Measurements from ENCODE around the gene FAM227B.

- TF ChIP-seq, protein P1, sequence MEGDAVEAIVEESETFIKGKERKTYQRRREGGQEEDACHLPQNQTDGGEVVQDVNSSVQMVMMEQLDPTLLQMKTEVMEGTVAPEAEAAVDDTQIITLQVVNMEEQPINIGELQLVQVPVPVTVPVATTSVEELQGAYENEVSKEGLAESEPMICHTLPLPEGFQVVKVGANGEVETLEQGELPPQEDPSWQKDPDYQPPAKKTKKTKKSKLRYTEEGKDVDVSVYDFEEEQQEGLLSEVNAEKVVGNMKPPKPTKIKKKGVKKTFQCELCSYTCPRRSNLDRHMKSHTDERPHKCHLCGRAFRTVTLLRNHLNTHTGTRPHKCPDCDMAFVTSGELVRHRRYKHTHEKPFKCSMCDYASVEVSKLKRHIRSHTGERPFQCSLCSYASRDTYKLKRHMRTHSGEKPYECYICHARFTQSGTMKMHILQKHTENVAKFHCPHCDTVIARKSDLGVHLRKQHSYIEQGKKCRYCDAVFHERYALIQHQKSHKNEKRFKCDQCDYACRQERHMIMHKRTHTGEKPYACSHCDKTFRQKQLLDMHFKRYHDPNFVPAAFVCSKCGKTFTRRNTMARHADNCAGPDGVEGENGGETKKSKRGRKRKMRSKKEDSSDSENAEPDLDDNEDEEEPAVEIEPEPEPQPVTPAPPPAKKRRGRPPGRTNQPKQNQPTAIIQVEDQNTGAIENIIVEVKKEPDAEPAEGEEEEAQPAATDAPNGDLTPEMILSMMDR (conservative IDR thresholded peaks at IDR 0.05): no peak
- TF ChIP-seq EZH2 (IDR thresholded peaks at IDR 0.05; ENCODE audit: low read depth): no peak
Observed at GRCh38 chr15:49669288-49669687, 48.7 kb upstream of the FAM227B start.

All from PC-9 (cell line).